Placental pericyte (primary cell): ENCODE measurements around the gene CDK2AP2. TPM values are rescaled to one million over a fixed set of nuclear protein-coding genes. Genes with fewer than 3 reads are reported as not detected.

ENCODE experiments used
- small RNA-seq: library from RNA; depleted of rRNA; stranded (forward); fragments of <200 nt; gene quantifications from one replicate; pipeline ENCODE3, GENCODE V24; 2012; ENCODE audit warnings: low replicate concordance
- total RNA-seq: library from RNA; depleted of rRNA; stranded (reverse); fragments of >200 nt; gene quantifications from 2 replicates; pipeline ENCODE4 v1.2.3, GENCODE V29; 2012

The CDK2AP2 gene
- total RNA-seq, result 27.1 and 67.6 TPM in 2 replicates

GRCh38 chr11:67507864-67508485 lies at the start of gene CDK2AP2:
Gene CDK2AP2, minus strand, starts transcription at chr11:67508162. Its CDS starts 80 bp downstream, at chr11:67508082.

GRCh38 chr11:67522844-67523555 lies 15.0 kb upstream of the CDK2AP2 start, which contains the start of gene CABP2:
Gene CABP2, minus strand, starts transcription at chr11:67523446. Its CDS starts 120 bp downstream, at chr11:67523326.

GRCh38 chr11:67504950-67505581 lies 2.9 kb downstream of the CDK2AP2 start, which contains the start of gene PITPNM1:
Gene PITPNM1, minus strand, starts transcription at chr11:67505363. Its CDS starts 1,183 bp downstream, at chr11:67504180.

GRCh38 chr11:67482827-67483798 lies 24.8 kb downstream of the CDK2AP2 start, which contains the start of gene AIP:
Gene AIP, plus strand, starts transcription at chr11:67483026. Its CDS starts 133 bp downstream, at chr11:67483159.

GRCh38 chr11:67468759-67469507 lies 39.0 kb downstream of the CDK2AP2 start, which contains the start of gene TMEM134:
Gene TMEM134, minus strand, starts transcription at chr11:67469251. Its CDS starts 59 bp downstream, at chr11:67469192.

Small RNA genes lying within 50 kb of the gene (small RNA-seq; reads per million reads assigned to genes)
- not detected for gene MIR6752

Other genes starting within 250 kb of the CDK2AP2 start
- 26.3 and 47.2 TPM in 2 replicates for gene GRK2, start 241.7 kb downstream of the CDK2AP2 start, total RNA-seq
- gene ANKRD13D, start 218.9 kb downstream of the CDK2AP2 start, total RNA-seq, result 30.2 and 40.7 TPM in 2 replicates
- gene SSH3, start 204.6 kb downstream of the CDK2AP2 start, total RNA-seq, result 7.7 and 10.3 TPM in 2 replicates
- gene POLD4, start 154.6 kb downstream of the CDK2AP2 start, total RNA-seq, result 73.3 and 120 TPM in 2 replicates
- gene CLCF1, start 134.6 kb downstream of the CDK2AP2 start, total RNA-seq, result 5.2 and 5.5 TPM in 2 replicates
- 6.3 and 18.8 TPM in 2 replicates for gene RAD9A, start 116.2 kb downstream of the CDK2AP2 start, total RNA-seq
- 293 and 375 TPM in 2 replicates for gene PPP1CA, start 106.3 kb downstream of the CDK2AP2 start, total RNA-seq
- gene TBC1D10C, start 104.1 kb downstream of the CDK2AP2 start, total RNA-seq, result not detected in 2 replicates
- gene CARNS1, start 92.5 kb downstream of the CDK2AP2 start, total RNA-seq, result under 0.01 and 0.22 TPM in 2 replicates
- gene RPS6KB2, start 79.7 kb downstream of the CDK2AP2 start, total RNA-seq, result 59.7 and 71.3 TPM in 2 replicates
- 0.29 and 1.3 TPM in 2 replicates for gene PTPRCAP, start 70.5 kb downstream of the CDK2AP2 start, total RNA-seq
- 115 and 145 TPM in 2 replicates for gene CORO1B, start 64.7 kb downstream of the CDK2AP2 start, total RNA-seq
- not detected in 2 replicates for gene GPR152, start 55.4 kb downstream of the CDK2AP2 start, total RNA-seq
- gene CABP4, start 52.8 kb downstream of the CDK2AP2 start, total RNA-seq, result not detected in 2 replicates
- 12.2 and 44.2 TPM in 2 replicates for gene TMEM134, start 38.9 kb downstream of the CDK2AP2 start, total RNA-seq
- 33.9 and 87.1 TPM in 2 replicates for gene AIP, start 25.1 kb downstream of the CDK2AP2 start, total RNA-seq
- 31.3 and 33.5 TPM in 2 replicates for gene PITPNM1, start 2.8 kb downstream of the CDK2AP2 start, total RNA-seq
- not detected in 2 replicates for gene CABP2, start 15.3 kb upstream of the CDK2AP2 start, total RNA-seq
- gene GSTP1, start 75.7 kb upstream of the CDK2AP2 start, total RNA-seq, result 489 and 520 TPM in 2 replicates
- 154 and 199 TPM in 2 replicates for gene NDUFV1, start 98.8 kb upstream of the CDK2AP2 start, total RNA-seq
- 4.6 and 7.7 TPM in 2 replicates for gene NUDT8, start 121.8 kb upstream of the CDK2AP2 start, total RNA-seq
- not detected in 2 replicates for gene TBX10, start 131.6 kb upstream of the CDK2AP2 start, total RNA-seq
- not detected in 2 replicates for gene ACY3, start 142.6 kb upstream of the CDK2AP2 start, total RNA-seq
- gene ALDH3B2, start 166.5 kb upstream of the CDK2AP2 start, total RNA-seq, result not detected in 2 replicates